GM19099 (cell line): Measurements from ENCODE around the gene FZD2.

Source experiments
- POLR2A ChIP-seq: IDR thresholded peaks from 3 replicates; pipeline ENCODE4 v1.6.1; 2011; ENCODE audit warnings: low read depth; ENCODE audit not compliant: insufficient read length; ENCODE audit errors: extremely low read depth

Gene FZD2

DNA sequence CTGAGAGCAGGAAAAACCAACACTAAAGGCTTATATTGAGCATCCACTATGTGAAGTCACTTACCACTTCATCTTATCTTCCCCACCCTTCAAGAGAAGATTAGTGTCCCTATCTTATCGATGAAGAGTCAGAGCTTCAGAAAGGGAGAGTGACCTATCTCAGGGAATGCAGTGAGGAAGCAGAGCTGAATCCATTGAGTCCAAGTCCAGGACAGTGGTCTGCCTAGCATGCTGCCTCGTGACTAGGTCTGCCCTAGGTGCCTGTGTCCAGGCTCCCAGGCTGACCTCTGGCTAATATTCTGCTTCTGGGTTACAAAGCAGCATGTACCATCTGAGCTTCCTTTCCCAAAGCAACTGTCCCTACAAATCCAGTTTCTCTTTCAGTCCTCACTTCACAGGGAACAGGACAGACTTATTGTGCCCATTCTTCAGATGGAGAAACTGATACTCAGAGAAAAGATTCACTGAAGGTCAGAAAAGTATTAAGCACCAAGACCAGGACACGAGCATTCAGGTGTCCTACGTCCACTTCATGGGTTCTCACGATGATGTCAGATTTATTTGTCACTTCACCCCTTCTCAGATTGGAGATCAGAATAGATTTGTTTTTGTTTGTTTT is 13.3 kb upstream of the FZD2 start:
- TF ChIP-seq POLR2A: no peak

DNA sequence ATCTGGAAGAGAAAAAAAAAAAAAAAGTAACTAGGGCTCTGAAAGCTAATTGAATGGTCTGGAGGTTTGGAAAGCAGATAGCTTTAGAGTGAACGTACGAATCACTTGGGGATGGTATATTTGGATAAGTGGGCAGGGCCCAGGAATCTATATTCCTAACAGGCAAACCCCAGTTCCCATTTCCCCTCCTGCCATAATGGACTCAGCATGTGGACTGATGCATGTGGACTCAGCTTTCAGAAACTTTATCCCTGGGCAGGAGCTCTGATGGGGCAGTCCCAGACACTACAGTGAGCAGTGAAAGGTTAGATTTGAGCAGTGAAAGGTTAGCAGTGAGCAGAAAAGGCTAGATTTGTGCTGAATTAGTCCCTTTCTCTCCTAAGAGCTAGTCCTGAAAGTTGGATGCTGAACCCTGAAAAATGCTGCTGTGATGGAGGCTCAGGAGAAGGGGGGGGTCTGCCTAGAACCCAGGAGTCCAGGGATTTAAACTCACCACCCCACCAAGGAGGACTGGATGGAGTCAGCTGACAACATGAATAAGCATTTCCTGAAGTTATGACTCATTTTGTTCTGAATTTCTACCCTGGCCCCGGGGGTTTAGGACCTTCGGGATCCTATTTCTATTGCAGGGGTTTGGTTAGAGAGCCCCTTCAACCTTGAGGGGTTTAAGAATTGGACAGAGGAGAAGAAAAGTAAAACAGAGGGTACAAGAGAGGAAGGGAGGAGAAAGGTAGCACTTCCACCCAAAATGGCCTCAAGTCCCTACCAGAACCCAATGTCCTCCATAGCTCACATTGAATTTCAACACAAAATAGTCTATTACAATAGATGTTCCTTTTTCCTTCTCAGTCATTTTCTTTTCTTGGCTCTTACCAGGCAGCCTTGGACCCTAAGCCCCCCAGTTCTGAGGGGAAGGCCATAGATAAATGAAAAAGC is 10.3 kb upstream of the FZD2 start:
- TF ChIP-seq POLR2A: no peak

- TF ChIP-seq POLR2A: no peak
Measured at GRCh38 chr17:44547625-44548267, 9.5 kb upstream of the FZD2 start.

DNA sequence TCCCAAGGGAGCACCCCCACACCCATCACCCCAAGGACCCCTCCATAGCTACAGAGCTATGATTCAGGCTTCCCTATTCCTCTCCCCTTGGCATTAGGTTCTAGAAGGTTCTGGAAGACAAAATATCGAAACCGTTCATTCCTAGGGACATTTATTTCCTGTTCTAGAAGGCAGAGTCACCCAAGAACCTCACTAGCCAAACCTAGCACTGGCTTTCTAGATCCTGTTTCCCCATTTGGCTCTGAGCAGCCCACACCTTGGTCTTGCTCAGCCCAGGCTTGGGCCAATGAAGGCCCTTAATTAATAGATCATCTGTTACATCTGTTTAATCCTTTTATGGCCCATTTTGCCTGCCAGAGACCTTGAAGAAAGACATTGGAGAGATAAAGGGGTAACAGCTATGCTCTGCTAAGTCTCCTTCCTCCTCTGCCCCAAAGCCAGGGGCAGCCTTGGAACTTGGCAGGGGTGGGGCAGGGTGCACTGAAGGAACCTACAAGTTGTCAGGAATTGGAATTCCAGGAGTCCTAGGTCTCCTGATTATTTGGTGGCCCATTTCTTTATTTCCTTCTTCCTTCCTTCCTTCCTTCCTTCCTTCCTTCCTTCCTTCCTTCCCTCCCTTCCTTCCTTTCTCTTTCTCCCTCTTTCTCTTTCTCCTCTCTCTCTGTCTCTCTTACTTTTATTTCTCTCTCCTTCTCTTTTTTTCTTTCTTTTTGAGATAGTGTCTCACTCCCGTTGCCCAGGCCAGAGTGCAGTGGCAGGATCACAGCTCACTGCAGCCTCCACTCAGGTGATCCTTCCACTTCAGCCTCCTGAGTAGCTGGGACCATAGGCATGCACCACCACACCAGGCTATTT is 8.7 kb upstream of the FZD2 start:
- TF ChIP-seq POLR2A: no peak

GRCh38 chr17:44549686-44550085 is 7.6 kb upstream of the FZD2 start:
- TF ChIP-seq POLR2A: no peak

DNA sequence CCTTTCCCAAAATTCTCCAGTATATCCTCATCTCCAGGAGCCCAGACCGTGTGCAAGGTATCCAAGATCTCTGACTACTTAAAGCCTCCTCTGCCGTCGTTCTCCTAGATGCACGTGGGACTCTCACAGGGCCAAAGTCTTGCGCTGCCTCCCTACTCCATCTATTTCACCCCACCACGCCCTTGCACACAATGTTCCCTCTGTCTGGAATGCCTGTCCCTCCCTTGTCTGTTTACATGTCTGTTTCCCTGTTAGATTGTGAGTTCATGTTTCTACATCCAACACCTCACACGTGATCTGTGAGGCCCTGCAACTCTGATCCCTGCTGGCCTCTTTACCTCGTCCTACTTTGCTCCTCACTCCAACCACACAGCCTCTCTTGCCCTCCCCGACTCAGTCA is 4.9 kb upstream of the FZD2 start:
- TF ChIP-seq POLR2A: no peak

DNA sequence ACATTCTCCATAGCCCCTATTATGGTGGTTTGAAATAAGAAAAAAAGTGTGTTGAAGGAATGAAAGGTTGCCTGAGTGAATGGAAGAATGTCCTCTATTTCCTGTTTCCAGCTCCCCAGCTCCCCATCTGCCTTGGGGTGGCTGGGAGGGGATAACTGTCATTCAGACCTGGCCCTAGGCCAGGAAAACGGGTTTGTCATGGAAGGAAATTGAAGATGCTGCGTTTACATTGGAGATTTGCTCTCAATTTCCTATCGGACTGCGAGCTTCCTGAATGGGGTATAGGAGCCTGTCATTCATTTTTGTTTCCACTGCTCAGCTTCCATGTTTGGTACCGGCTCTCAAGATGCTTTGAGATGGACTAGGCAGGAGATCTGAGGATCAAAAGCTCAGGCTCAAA is 2.2 kb upstream of the FZD2 start:
- TF ChIP-seq POLR2A: no peak

- TF ChIP-seq POLR2A: no peak
Measured at GRCh38 chr17:44556166-44556831, 985 bp upstream of the FZD2 start.

DNA sequence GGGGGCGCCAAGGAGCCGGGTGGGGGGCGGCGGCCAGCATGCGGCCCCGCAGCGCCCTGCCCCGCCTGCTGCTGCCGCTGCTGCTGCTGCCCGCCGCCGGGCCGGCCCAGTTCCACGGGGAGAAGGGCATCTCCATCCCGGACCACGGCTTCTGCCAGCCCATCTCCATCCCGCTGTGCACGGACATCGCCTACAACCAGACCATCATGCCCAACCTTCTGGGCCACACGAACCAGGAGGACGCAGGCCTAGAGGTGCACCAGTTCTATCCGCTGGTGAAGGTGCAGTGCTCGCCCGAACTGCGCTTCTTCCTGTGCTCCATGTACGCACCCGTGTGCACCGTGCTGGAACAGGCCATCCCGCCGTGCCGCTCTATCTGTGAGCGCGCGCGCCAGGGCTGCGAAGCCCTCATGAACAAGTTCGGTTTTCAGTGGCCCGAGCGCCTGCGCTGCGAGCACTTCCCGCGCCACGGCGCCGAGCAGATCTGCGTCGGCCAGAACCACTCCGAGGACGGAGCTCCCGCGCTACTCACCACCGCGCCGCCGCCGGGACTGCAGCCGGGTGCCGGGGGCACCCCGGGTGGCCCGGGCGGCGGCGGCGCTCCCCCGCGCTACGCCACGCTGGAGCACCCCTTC is 484 bp downstream of the FZD2 start:
- TF ChIP-seq POLR2A: no peak

- no peak for TF ChIP-seq POLR2A
Measured at GRCh38 chr17:44558334-44558709, 1.0 kb downstream of the FZD2 start.

DNA sequence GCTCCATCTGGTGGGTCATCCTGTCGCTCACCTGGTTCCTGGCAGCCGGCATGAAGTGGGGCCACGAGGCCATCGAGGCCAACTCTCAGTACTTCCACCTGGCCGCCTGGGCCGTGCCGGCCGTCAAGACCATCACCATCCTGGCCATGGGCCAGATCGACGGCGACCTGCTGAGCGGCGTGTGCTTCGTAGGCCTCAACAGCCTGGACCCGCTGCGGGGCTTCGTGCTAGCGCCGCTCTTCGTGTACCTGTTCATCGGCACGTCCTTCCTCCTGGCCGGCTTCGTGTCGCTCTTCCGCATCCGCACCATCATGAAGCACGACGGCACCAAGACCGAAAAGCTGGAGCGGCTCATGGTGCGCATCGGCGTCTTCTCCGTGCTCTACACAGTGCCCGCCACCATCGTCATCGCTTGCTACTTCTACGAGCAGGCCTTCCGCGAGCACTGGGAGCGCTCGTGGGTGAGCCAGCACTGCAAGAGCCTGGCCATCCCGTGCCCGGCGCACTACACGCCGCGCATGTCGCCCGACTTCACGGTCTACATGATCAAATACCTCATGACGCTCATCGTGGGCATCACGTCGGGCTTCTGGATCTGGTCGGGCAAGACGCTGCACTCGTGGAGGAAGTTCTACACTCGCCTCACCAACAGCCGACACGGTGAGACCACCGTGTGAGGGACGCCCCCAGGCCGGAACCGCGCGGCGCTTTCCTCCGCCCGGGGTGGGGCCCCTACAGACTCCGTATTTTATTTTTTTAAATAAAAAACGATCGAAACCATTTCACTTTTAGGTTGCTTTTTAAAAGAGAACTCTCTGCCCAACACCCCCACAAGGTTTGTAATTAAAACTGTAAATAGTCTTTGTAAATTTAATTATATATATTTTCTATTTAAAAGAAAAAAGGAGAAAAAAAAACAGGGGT is 1.7 kb downstream of the FZD2 start:
- no peak for TF ChIP-seq POLR2A

DNA sequence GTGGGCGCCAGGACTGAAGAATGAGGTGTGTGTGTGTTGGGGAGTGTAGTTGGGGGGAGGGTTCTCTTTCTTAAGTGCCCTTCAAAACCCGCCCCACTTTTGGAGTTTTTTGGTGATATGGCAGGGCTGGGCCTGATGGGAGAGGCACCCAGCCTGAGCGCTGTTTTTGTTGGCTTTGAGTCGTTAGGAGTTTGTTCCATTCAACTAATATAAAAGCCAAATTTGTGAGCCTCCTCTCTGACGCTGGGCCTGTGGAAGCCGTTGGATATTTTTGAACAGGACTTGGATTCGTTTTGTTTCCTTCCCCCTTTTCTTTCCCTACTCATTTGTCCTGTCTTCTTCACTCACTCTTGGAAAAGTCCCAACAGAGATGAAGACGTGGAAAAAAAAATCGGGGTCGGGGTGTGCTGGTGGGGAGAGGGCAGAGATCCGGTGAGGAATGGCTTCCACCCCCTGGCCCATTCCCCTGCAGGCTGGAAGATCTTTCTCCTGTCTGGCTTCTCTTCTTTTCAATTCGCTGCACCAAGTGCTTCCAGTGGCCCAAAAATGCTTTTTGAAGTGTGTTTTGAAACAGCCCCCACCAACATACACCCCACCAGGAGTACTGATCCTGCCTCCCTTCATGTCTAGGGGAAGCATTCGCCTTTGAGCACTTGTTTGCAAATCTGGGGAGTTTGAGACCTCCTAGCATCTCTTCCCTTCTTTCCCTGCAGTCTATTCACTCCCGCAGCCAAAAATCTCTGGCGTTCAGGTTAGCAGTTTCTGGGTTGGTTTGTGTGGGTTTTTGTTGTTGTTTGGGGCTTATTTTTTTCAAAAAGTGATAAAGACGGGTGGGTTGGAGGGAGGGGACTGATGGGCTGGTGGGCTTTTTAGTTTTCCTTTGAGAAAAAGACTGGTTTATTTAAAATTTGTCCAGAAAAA is 2.6 kb downstream of the FZD2 start:
- no peak for TF ChIP-seq POLR2A
